ENCODE measurements around the gene TWNK.

DNA sequence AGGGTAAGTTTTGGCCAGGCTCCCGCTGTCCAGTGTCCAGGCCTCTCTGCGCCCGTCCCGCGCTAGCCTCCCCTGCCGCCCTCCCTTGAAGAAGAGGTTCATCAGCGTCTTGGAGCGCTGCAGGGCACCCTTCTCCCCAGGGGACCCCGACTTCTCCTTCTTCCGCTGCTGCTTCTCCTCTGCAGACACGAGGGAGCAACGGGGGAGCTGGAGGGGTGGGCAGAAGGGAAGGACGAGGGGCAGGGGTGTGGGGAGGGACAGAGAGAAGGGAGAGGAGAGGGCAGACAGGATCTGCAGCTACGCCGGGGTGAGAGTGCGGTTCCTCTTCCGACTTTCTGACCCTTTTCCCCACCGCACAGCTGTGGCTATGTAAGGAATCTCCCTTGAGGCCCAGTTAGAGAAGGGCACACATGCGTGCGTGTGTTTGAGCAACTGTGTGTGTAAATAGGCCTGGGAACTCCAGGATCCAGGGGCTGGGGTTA, 30.8 kb downstream of the TWNK start:
- TF ChIP-seq, protein P1, sequence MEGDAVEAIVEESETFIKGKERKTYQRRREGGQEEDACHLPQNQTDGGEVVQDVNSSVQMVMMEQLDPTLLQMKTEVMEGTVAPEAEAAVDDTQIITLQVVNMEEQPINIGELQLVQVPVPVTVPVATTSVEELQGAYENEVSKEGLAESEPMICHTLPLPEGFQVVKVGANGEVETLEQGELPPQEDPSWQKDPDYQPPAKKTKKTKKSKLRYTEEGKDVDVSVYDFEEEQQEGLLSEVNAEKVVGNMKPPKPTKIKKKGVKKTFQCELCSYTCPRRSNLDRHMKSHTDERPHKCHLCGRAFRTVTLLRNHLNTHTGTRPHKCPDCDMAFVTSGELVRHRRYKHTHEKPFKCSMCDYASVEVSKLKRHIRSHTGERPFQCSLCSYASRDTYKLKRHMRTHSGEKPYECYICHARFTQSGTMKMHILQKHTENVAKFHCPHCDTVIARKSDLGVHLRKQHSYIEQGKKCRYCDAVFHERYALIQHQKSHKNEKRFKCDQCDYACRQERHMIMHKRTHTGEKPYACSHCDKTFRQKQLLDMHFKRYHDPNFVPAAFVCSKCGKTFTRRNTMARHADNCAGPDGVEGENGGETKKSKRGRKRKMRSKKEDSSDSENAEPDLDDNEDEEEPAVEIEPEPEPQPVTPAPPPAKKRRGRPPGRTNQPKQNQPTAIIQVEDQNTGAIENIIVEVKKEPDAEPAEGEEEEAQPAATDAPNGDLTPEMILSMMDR (IDR thresholded peaks at IDR 0.05; ENCODE audit: low read length): no peak
- TF ChIP-seq EZH2 (optimal IDR thresholded peaks at IDR 0.05; ENCODE audit: low read depth, low read length) (no peak), EZH2phosphoT487 (IDR thresholded peaks at IDR 0.05; ENCODE audit: low read length) (no peak)

All from MM.1S (cell line).